HCT116 (cell line): ENCODE results near the gene XYLT1. TPM values are rescaled to one million over a fixed set of nuclear protein-coding genes. Genes with fewer than 3 reads are reported as not detected.

Experiments used
- ATAC-seq: fragments of 200-7000 bp; cut with Tn5 transposase; 2 replicates; pipeline ENCODE4 v1.9.1; 2020; ENCODE audit warnings: mild to moderate bottlenecking, moderate library complexity
- BruUV-seq: library from RNA; stranded (reverse); fragments of 400-500 nt; replicated peaks from 2 replicates; lab custom pipeline; 2021; lab: Mats Ljungman, UMichigan
- CTCF ChIA-PET: fragments of 300-600 bp; sonication (Branson Sonifier 250); formaldehyde crosslinking; loops from one replicate; lab custom pipeline; 2021; ENCODE audit warnings: antibody characterized with exemption; lab: Charles Lee
- POLR2A ChIA-PET: fragments of 300-600, 350-600 bp; sonication (Branson Sonifier 250); formaldehyde crosslinking; loops from one replicate; lab custom pipeline; 2021; ENCODE audit warnings: antibody characterized with exemption; lab: Charles Lee
- RAD21 ChIA-PET, 2 experiments: fragments of 300-600 bp; sonication (Branson Sonifier 250); formaldehyde crosslinking; loops; one replicate each; lab custom pipeline; 2023; ENCODE audit warnings: low total read pairs in 2 of 2; ENCODE audit not compliant: uncharacterized antibody in 2 of 2, unreplicated experiment in 2 of 2, low non-redundant PET in 1 of 2; lab: Charles Lee
- DNase-seq: peaks from one replicate; pipeline ENCODE4 v3.0.0-alpha.2; 2010; ENCODE audit warnings: low read depth, low spot score
- H2AFZ ChIP-seq: fragments of 200-600 bp; shearing (Covaris generic), sonication (generic); 2 replicates; pipeline ENCODE4 v1.6.1; 2017; ENCODE audit warnings: low read depth, mixed run types, mixed read lengths, antibody characterized with exemption, low read length; ENCODE audit not compliant: poor library complexity, severe bottlenecking
- H3K27ac ChIP-seq: 2 replicates; pipeline ENCODE4 v1.5.1; 2012; ENCODE audit warnings: low read depth, low read length
- H3K27me3 ChIP-seq: fragments of 200-600 bp; sonication (generic); 2 replicates; pipeline ENCODE4 v1.6.1; 2016; ENCODE audit warnings: mixed run types, low read length, mixed read lengths; ENCODE audit not compliant: insufficient read depth
- H3K36me3 ChIP-seq, 2 experiments: fragments of 200-500 bp in 1 of 2; fragments of 200-600 bp in 1 of 2; sonication (Bioruptor generic) in 1 of 2; sonication (generic) in 1 of 2; 2 replicates each; pipeline versions ENCODE4 v1.5.1 to v1.6.1; 2014 to 2016; ENCODE audit warnings: low read length in 2 of 2, inconsistent platforms in 1 of 2, mixed read lengths in 1 of 2, mixed run types in 1 of 2; ENCODE audit not compliant: insufficient read depth in 2 of 2, control insufficient read depth in 1 of 2
- H3K4me1 ChIP-seq, 2 experiments: fragments of 200-600 bp in 1 of 2; sonication (generic) in 1 of 2; 2 replicates each; pipeline versions ENCODE4 v1.5.1 to v1.6.1; 2012 to 2017; ENCODE audit warnings: low read length in 2 of 2, inconsistent platforms in 1 of 2, mild to moderate bottlenecking in 1 of 2, mixed read lengths in 1 of 2, mixed run types in 1 of 2, moderate library complexity in 1 of 2; ENCODE audit not compliant: insufficient read depth in 2 of 2, control insufficient read depth in 1 of 2
- H3K4me2 ChIP-seq: fragments of 200-600 bp; sonication (generic); 2 replicates; pipeline ENCODE4 v1.6.1; 2017; ENCODE audit warnings: mixed run types, low read length, mixed read lengths
- H3K4me3 ChIP-seq, 2 experiments: fragments of 200-600 bp in 1 of 2; sonication (generic) in 1 of 2; replicated peaks in 1 of 2; 2 replicates each; pipeline ENCODE4 v1.5.1; 2011 to 2016; ENCODE audit warnings: low read length in 2 of 2, control low read depth in 1 of 2, low read depth in 1 of 2, mild to moderate bottlenecking in 1 of 2, mixed read lengths in 1 of 2, mixed run types in 1 of 2
- H3K79me2 ChIP-seq: fragments of 200-600 bp; sonication (generic); 2 replicates; pipeline ENCODE4 v1.6.1; 2017; ENCODE audit warnings: mild to moderate bottlenecking, mixed run types, low read length, moderate library complexity, mixed read lengths; ENCODE audit not compliant: insufficient read depth
- H3K9ac ChIP-seq: fragments of 200-600 bp; sonication (generic); 2 replicates; pipeline ENCODE4 v1.6.1; 2016; ENCODE audit warnings: low read length, mixed read lengths
- H3K9me2 ChIP-seq: fragments of 200-600 bp; sonication (generic), shearing (Covaris generic); 2 replicates; pipeline ENCODE4 v1.6.1; 2017; ENCODE audit warnings: mixed run types, mild to moderate bottlenecking, moderate library complexity; ENCODE audit not compliant: insufficient read depth
- H3K9me3 ChIP-seq, 2 experiments: fragments of 200-500 bp in 1 of 2; fragments of 200-600 bp in 1 of 2; sonication (Bioruptor generic) in 1 of 2; sonication (generic) in 1 of 2; 2 replicates each; pipeline ENCODE4 v1.6.1; 2014 to 2017; ENCODE audit warnings: low read length in 2 of 2, mixed read lengths in 2 of 2, inconsistent platforms in 1 of 2, low read depth in 1 of 2, mild to moderate bottlenecking in 1 of 2, mixed run types in 1 of 2, moderate library complexity in 1 of 2; ENCODE audit not compliant: control insufficient read depth in 1 of 2, insufficient read depth in 1 of 2
- H4K20me1 ChIP-seq: fragments of 200-600 bp; sonication (generic), shearing (Covaris generic); 2 replicates; pipeline ENCODE4 v1.6.1; 2017; ENCODE audit warnings: mixed run types, mild to moderate bottlenecking, moderate library complexity; ENCODE audit not compliant: insufficient read depth
- CEBPB ChIP-seq: IDR thresholded peaks from 2 replicates; pipeline ENCODE4 v1.6.1; 2012; ENCODE audit warnings: low read depth
- EGR1 ChIP-seq: IDR thresholded peaks from 2 replicates; pipeline ENCODE4 v1.6.1; 2012; ENCODE audit warnings: low read depth
- EZH2phosphoT487 ChIP-seq: fragments of 200-600 bp; IDR thresholded peaks from 2 replicates; pipeline ENCODE4 v1.6.1; 2018; ENCODE audit warnings: antibody characterized with exemption, borderline replicate concordance
- FOSL1 ChIP-seq: IDR thresholded peaks from 2 replicates; pipeline ENCODE4 v1.6.1; 2012; ENCODE audit warnings: low read depth
- POLR2A ChIP-seq: IDR thresholded peaks from 2 replicates; pipeline ENCODE4 v1.7.0; 2011; ENCODE audit warnings: borderline replicate concordance; ENCODE audit not compliant: insufficient read depth, insufficient read length; ENCODE audit errors: extremely low read depth
- POLR2AphosphoS5 ChIP-seq: IDR thresholded peaks from 2 replicates; pipeline ENCODE4 v1.6.1; 2011; ENCODE audit warnings: mild to moderate bottlenecking, low read depth, low read length, moderate library complexity
- SRF ChIP-seq: IDR thresholded peaks from 2 replicates; pipeline ENCODE4 v1.6.1; 2012; ENCODE audit warnings: low read depth
- TCF7L2 ChIP-seq: IDR thresholded peaks from 2 replicates; pipeline ENCODE4 v1.7.0; 2011; ENCODE audit warnings: borderline replicate concordance, inconsistent platforms; ENCODE audit not compliant: insufficient read depth, insufficient read length; ENCODE audit errors: extremely low read depth
- YY1 ChIP-seq: IDR thresholded peaks from 2 replicates; pipeline ENCODE4 v1.6.1; 2011; ENCODE audit warnings: low read length, low read depth, moderate library complexity, mild to moderate bottlenecking; ENCODE audit not compliant: insufficient replicate concordance; ENCODE audit errors: extremely low read depth
- ZBTB33 ChIP-seq: IDR thresholded peaks from 2 replicates; pipeline ENCODE4 v1.6.1; 2011; ENCODE audit warnings: mild to moderate bottlenecking, low read length, moderate library complexity; ENCODE audit not compliant: insufficient replicate concordance; ENCODE audit errors: extremely low read depth
- intact Hi-C: fragments of 100-400 bp; cut with micrococcal nuclease; formaldehyde crosslinking; loops from 2 replicates; pipeline ENCODE4 v1.10.0; 2022
- total RNA-seq: library from RNA; stranded (reverse); gene quantifications from one replicate; pipeline ENCODE4 v1.2.1, GENCODE V29; 2021; ENCODE audit not compliant: unreplicated experiment
- TF ChIP-seq, protein P1 (sequence below), 3 experiments: fragments of 200-600 bp in 1 of 3; sonication (generic) in 1 of 3; IDR thresholded peaks in 2 of 3; conservative IDR thresholded peaks in 1 of 3; 2 replicates each; pipeline ENCODE4 v1.5.1; 2012 to 2017; ENCODE audit warnings: low read depth in 2 of 3, low read length in 2 of 3, antibody characterized with exemption in 1 of 3, borderline replicate concordance in 1 of 3, control low read depth in 1 of 3, mild to moderate bottlenecking in 1 of 3, mixed read lengths in 1 of 3, mixed run types in 1 of 3, moderate library complexity in 1 of 3; ENCODE audit not compliant: insufficient read depth in 1 of 3
- TF ChIP-seq, protein P2 (sequence below): IDR thresholded peaks from 2 replicates; pipeline ENCODE4 v1.6.1; 2012; ENCODE audit warnings: low read depth
- TF ChIP-seq, protein P3 (sequence below): IDR thresholded peaks from 2 replicates; pipeline ENCODE4 v1.6.1; 2012
- TF ChIP-seq, protein P4 (sequence below): IDR thresholded peaks from 2 replicates; pipeline ENCODE4 v1.6.1; 2012

XYLT1 gene
- total RNA-seq, 1 experiment from 2014 or later, result 4.5 TPM

- Histone ChIP-seq H2AFZ (no peak overlapping the region), H4K20me1 (no peaks in the 10 kb centered on the region), H3K27me3 (no peaks in the 10 kb centered on the region), H3K9me3 (no peaks in the 10 kb centered on the region), H3K9ac (no peak overlapping the region), H3K4me3 (no peak overlapping the region), H3K4me1 (no peaks in the 10 kb centered on the region), H3K4me2 (no peak overlapping the region), H3K79me2 (no peaks in the 10 kb centered on the region), H3K9me2 (no peaks in the 10 kb centered on the region), H3K36me3 (no peaks in the 10 kb centered on the region), H3K27ac (no peak overlapping the region)
- ChIA-PET CTCF (interaction anchor here (1.0 kb wide), 1 partner anchor 18 kb away, joined by 3 read pairs; no protein-coding TSS in a partner anchor), RAD21 (no interaction called here), POLR2A (no interaction called here)
- TF ChIP-seq YY1 (no peak), EGR1 (no peak), POLR2A (no peak), POLR2AphosphoS5 (no peak), CEBPB (no peak), FOSL1 (no peak), SRF (no peak), ZBTB33 (no peak), EZH2phosphoT487 (no peak), TCF7L2 (no peak)
- TF ChIP-seq, protein P1, sequence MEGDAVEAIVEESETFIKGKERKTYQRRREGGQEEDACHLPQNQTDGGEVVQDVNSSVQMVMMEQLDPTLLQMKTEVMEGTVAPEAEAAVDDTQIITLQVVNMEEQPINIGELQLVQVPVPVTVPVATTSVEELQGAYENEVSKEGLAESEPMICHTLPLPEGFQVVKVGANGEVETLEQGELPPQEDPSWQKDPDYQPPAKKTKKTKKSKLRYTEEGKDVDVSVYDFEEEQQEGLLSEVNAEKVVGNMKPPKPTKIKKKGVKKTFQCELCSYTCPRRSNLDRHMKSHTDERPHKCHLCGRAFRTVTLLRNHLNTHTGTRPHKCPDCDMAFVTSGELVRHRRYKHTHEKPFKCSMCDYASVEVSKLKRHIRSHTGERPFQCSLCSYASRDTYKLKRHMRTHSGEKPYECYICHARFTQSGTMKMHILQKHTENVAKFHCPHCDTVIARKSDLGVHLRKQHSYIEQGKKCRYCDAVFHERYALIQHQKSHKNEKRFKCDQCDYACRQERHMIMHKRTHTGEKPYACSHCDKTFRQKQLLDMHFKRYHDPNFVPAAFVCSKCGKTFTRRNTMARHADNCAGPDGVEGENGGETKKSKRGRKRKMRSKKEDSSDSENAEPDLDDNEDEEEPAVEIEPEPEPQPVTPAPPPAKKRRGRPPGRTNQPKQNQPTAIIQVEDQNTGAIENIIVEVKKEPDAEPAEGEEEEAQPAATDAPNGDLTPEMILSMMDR (IDR thresholded peaks at IDR 0.05 in 2 of 3, conservative IDR thresholded peaks at IDR 0.05 in 1 of 3; ENCODE audit: borderline replicate concordance in 1 of 3, insufficient read depth in 1 of 3, low read depth in 2 of 3, low read length in 2 of 3), result no peak
- TF ChIP-seq, protein P2, sequence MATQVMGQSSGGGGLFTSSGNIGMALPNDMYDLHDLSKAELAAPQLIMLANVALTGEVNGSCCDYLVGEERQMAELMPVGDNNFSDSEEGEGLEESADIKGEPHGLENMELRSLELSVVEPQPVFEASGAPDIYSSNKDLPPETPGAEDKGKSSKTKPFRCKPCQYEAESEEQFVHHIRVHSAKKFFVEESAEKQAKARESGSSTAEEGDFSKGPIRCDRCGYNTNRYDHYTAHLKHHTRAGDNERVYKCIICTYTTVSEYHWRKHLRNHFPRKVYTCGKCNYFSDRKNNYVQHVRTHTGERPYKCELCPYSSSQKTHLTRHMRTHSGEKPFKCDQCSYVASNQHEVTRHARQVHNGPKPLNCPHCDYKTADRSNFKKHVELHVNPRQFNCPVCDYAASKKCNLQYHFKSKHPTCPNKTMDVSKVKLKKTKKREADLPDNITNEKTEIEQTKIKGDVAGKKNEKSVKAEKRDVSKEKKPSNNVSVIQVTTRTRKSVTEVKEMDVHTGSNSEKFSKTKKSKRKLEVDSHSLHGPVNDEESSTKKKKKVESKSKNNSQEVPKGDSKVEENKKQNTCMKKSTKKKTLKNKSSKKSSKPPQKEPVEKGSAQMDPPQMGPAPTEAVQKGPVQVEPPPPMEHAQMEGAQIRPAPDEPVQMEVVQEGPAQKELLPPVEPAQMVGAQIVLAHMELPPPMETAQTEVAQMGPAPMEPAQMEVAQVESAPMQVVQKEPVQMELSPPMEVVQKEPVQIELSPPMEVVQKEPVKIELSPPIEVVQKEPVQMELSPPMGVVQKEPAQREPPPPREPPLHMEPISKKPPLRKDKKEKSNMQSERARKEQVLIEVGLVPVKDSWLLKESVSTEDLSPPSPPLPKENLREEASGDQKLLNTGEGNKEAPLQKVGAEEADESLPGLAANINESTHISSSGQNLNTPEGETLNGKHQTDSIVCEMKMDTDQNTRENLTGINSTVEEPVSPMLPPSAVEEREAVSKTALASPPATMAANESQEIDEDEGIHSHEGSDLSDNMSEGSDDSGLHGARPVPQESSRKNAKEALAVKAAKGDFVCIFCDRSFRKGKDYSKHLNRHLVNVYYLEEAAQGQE, result no peak
- TF ChIP-seq, protein P3, sequence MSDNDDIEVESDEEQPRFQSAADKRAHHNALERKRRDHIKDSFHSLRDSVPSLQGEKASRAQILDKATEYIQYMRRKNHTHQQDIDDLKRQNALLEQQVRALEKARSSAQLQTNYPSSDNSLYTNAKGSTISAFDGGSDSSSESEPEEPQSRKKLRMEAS, result no peak
- TF ChIP-seq, protein P4, sequence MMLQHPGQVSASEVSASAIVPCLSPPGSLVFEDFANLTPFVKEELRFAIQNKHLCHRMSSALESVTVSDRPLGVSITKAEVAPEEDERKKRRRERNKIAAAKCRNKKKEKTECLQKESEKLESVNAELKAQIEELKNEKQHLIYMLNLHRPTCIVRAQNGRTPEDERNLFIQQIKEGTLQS, result no peak
- no TSS peak for BruUV-seq
- ATAC-seq (no peak), DNase-seq (no peak)
- intact Hi-C loops, result no loop called here
Observed at GRCh38 chr16:17448640-17449638, 21.8 kb downstream of the XYLT1 start.
